GM10847 (cell line): ENCODE results near the gene ZNF710.
A peak's percentile ranks its signal among the peaks of the same experiment; 100 is the strongest.

Source experiments
- POLR2A ChIP-seq: IDR thresholded peaks from 2 replicates; pipeline ENCODE4 v1.6.1; 2011; ENCODE audit not compliant: insufficient read length; ENCODE audit errors: extremely low read depth

Gene ZNF710

DNA sequence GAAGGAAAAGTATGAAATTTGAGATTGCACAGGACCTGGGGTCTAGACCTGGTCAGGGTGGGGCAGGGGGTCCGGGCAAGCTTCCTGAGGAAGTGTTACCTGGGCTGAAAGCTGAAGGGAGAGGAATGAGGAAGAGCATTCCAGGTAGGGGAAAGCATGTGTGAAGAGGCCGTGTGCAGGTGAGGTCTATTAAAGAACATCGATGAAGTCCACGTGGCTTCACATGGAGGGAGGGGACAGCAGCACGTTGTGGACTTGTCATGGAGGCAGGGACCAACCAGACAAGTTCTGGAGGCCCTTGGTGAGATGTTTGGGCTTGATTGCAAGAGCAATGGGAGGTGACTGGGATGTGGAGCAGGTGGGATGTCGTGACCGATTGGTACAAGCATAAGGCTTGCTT, 54.1 kb downstream of the ZNF710 start:
- no peak for TF ChIP-seq POLR2A

DNA sequence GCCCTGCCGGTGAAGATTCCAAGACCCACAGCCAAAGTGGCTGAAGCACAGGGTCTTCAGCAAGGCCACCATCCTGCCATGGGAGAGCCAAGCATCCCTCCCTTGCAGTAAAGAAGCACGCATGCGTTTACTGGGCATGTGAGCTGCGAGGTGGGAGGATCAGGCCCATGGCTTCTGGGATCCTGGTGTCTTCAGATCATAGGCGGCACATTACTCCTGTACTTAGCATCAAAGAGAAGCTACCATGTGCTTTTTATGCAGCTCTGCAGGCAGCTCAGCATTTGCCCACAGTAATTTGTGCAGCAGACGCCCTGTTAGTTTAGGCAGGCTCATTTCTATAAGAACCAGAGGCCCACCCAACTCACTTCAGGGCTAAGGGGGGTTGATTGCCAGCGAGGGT, 55.4 kb downstream of the ZNF710 start:
- TF ChIP-seq POLR2A, result no peak

DNA sequence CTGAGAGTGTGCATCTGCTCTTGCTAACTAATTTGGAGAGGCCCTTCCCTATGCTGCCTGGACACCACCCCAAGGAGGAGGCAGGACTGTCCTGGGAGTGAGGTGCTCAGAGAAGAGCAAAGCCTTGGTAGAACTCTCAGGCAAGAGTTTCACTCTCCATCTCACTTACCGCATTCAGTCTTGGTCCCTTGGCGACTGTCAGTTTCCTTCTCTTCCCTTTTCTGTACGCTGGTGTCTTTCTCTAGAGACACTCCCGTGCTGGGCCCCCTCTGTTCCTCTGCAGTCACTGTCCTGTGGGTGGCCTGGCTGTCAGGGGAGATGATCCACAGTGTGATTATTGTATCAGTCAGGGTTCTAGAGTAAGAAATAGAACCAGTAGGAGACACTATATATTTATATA, 57.2 kb downstream of the ZNF710 start:
- no peak for TF ChIP-seq POLR2A

DNA sequence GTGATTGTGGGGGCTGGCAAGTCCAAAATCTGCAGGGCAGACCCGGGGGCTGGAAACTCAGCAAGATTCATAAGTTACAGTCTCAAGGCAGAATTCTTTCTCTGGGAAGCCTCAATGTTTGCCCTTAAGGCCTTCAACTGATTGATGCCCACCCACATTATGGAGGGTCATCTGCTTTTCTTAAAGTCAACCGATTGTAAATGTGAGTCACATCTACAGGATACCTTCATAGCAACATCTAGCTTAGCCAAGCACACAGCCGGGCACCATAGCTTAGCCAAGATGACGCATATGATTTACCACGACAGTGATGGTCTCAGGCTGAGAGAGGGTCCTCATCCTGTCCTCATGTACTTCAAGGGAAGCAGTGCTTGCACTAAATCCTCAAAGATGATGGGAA, 57.7 kb downstream of the ZNF710 start:
- no peak for TF ChIP-seq POLR2A

DNA sequence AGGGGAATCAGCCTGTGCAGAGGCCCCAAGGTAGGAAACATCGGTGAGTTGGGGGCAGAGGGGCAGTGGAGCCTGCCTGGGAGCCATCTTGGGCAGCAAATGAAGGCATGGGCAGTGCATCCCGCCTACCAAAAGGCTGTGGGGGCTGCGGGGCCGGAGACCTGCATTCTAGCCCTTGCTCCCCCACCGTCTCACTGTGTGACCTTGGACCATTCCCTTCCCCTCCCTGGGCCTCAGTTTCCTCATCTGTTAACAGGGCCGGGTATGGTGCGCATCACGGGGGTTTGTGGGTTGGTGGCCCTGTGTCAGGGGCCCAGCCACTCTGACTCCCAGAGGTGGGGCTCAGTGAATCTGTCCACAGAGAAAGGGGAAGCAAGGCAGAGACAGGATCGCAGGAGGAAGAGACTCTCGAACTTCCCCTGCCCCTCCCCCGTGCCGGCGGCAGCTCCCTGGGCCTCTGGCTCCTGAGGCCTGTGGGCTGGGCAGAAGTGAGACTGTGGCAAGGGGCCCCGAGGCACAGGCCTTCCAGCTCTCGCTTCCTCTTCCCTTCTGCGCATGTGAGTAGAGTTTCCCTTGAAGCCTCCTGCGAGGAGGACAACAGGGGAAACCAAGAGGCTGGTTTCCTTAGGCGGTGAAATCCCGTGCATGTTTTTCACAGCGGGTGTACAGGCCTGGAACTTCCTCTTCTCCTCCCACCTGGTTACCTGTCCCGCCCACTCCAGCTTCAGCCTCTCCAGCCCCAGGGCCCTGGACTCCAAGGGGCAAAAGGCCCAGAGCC, 58.3 kb downstream of the ZNF710 start:
- TF ChIP-seq POLR2A, result peak; percentile 34

DNA sequence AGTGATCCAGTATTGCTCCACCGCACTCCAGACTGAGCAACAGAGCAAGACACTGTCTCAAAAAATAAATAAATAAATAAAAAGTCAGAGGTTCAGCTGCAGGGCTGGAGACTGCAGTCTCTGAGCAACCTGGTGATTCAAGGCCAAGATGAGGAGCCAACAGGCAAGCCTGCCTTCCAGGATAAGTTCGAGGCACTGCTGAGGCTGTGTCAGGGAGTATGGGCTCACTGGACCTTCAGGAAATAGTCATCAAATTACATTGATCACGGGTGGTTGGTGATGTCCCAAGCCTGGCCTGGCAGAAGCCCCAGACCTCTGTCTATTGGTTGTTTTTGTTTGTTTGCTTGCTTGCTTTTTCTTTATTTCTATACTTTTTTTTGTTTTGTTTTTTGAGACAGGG, 59.7 kb downstream of the ZNF710 start:
- no peak for TF ChIP-seq POLR2A

DNA sequence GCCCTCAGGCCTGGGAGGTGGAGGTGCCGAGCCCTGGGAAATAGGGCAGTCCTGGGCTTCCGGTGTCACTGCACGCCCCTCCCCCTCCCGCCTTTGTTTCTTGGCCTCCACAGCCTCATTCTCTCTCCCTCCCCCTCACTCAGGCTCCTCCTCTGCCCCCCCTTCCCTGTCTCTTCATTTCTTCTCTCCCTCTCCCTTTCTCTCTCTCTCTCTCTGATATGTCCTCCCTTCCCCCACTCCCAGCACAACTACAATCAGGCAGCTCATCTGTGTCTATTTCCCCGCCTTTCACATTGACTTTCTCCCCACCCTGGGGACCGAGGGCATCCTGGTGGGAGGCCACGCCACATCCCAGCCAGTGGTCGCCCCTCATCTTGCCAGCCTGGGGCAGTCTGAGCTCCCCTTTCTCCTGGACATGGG, 60.9 kb downstream of the ZNF710 start:
- TF ChIP-seq POLR2A, result no peak

DNA sequence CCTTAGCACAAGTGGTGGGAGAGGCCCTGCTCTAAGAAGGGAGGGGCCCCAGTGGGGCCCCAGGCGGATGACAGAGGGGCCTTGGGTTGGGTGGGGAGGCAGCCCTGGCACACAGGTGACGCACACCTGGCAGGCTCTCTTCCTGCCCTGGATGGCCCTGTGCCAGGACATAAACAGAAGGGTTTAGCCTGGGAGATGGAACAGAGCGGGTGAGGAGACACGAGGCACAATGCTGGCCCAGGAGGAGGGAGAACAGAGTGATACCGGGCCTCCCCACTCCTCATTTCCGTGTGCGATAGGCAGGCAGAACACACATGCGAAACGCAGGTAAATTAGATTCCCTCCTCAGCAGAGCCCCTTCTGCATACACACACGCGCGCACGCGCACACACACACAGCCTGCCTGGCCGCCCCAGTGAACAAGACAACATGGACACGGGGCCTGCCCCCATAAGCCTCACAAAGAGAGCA, 61.4 kb downstream of the ZNF710 start:
- no peak for TF ChIP-seq POLR2A

DNA sequence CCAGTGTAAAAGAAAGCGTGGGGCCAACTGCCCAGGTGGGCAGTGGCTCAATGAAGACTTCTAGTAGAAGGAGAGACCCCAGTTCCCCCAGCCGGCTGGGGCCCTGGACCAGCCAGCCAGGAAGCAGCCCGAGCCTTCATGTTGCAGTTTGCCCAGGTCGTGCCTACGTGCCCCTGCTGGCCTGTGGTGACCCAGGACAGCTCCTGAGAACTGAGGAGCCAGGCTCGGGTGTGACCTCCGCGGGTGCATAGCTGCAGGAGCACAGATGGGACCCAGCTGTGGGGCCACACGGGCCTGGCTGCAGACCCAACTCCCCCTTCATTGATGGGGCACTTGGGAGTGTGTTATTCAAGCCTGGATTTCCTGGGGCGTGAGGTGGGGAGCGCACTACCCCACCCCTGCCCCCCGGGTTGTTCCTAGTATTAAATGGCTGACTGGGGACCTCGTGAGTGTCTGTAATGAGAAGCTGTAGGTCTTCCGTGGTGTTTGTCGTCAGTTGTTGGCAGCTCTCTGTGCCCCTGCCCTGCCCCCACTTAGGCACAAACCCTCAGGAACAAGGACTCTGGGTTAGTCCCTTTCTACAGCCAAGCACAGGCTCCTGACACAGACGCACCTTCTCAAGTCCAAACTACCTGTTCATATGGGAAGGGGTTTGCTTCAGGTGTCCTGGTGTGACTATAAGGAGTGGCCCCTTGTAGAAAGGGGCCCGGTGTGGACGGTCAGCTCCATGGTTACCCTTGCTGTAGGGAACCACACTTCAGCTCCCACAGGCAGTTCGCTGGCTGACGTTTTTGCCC, 62.0 kb downstream of the ZNF710 start:
- no peak for TF ChIP-seq POLR2A

DNA sequence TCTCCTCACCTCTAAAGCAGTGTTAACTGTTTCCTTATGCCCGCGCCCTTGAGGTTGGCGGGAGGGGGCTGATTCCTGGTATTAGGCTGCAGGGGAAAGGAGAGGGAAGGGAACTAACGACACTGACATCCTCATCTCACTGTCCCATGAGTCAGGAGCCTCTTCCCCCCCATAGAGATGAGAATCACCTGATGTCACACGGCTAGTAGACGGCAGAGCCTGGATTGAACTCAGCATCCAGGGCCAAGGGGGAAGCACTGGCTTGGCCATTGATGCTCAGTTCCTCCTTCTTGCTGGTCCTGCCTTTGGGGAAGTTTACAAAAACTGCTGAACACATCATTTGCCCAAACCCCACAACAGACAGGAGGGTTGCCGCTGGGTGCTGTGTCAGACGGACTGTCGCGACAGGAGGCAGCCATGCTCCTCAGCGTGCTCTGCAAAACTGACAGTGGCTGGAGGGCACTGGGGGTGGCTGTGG, 62.7 kb downstream of the ZNF710 start:
- no peak for TF ChIP-seq POLR2A

DNA sequence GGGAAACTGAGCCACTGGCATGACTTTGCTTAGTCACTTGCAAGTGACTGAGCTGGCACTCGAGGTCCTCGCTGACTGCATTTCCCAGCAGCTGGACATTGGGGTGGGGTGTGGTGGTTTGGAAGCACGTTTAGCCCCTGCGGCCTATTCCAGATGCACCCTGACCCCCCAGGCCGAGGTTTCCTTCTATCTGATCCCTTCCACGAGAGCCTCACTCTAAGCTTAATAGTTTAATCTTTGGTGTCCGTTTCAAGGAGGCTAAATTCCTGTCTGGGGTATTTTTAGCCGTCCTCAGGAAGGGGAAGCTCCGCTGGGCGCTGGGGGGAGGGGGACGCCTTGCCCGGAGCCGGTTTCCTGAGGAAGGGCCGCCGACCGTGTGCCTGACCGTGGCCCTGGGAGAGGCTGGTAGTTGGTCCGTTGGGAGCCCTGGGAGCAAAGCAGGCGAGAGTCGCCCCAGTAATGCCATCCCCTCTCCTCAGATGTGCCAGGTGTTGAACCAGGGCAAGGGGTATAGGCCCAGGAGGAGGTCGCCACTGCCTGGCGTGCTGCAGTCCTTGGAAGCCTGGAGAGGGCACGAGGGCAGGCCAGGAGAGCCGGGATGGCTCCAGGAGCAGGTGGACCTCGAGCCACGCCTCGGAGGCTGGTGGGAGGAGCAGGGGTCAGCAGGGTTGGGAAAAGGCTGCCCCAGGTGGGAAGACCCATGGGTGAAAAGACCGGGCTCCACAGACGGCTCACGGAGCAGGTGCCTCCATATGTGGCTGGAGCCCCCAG, 64.0 kb downstream of the ZNF710 start:
- no peak for TF ChIP-seq POLR2A

DNA sequence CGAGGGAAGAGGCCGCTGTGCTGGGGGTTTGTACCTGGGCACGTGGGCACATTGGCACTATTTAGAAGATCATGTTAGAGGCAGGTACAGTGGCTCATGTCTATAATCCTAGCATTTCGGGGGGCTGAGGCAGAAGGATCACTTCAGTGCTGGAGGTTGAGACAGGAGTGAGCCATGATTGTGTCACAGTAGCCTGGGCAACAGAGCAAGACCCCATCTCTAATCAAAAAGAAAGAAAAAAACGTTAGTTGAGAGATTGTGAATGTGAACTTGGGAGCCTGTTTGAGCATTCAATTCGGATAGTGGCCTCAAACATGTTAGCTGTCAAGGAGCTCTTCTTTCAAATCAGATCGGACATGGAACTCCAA, 64.5 kb downstream of the ZNF710 start:
- TF ChIP-seq POLR2A, result no peak

DNA sequence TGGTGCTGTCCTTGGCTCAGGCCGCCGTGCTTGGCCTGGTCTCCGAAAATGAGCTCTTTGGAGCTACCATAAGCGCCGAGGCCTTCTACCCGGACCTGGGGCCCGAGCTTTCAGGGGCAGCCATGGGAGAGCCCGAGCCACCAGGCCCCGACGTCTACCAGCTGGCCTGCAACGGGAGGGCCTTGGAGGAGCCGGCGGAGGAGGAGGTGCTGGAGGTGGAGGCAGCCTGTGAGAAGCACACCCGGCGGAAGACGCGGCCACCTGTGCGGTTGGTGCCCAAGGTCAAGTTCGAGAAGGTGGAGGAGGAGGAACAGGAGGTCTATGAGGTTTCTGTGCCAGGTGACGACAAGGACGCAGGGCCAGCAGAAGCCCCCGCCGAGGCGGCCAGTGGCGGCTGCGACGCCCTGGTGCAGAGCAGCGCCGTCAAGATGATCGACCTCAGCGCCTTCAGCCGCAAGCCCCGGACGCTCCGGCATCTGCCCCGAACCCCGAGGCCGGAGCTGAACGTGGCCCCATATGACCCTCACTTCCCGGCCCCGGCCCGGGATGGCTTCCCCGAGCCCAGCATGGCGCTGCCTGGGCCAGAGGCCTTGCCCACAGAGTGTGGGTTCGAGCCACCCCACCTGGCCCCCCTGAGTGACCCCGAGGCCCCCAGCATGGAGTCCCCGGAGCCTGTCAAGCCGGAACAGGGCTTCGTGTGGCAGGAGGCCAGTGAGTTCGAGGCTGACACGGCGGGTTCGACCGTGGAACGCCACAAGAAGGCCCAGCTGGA, 66.2 kb downstream of the ZNF710 start:
- no peak for TF ChIP-seq POLR2A

DNA sequence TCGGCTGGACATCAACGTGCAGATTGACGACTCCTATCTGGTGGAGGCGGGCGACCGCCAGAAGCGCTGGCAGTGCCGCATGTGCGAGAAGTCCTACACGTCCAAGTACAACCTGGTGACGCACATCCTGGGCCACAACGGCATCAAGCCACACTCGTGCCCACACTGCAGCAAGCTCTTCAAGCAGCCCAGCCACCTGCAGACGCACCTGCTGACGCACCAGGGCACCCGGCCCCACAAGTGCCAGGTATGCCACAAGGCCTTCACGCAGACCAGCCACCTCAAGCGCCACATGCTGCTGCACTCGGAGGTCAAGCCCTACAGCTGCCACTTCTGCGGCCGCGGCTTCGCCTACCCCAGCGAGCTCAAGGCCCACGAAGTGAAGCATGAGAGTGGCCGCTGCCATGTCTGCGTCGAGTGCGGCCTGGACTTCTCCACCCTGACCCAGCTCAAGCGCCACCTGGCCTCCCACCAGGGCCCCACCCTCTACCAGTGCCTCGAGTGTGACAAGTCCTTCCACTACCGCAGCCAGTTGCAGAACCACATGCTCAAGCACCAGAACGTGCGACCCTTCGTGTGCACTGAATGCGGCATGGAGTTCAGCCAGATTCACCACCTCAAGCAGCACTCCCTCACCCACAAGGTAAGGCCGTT, 67.0 kb downstream of the ZNF710 start:
- TF ChIP-seq POLR2A, result no peak

DNA sequence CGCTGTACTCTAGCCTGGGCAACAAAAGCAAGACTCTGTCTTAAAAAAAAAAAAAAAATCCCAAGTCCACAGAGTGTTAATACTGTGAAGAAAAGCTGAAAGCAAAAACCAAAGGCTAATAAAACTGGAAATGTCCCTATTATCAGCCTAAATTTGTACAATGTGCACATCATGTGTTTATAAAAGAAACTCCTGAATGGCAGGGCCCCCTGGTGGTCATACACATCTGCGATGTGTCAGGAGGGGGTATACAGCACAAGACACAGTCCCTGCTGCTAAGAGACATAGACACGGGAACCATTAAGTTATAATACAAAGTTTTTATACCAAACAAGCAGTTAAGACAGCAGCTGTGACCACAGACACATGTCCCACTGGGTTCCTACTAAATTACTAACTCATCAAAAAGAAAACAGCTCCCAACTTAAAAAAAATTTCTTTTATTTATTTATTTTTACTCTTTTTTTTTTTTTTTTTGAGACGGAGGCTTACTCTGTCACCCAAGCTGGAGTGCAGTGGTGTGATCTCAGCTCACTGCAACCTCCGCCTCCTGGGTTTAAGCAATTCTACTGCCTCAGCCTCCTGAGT, 70.2 kb downstream of the ZNF710 start:
- TF ChIP-seq POLR2A, result no peak
